B cell (primary cell): ENCODE measurements around the gene NOG. TPM values are rescaled to one million over a fixed set of nuclear protein-coding genes. Genes with fewer than 3 reads are reported as not detected.

Experiments used
- ATAC-seq: fragments of 200-7000 bp; cut with Tn5 transposase; one replicate; pipeline ENCODE4 v1.10.0; 2021; ENCODE audit warnings: low read depth, mild to moderate bottlenecking, moderate number of reproducible peaks, moderate library complexity
- CTCF ChIA-PET: fragments of 350-600 bp; sonication (Branson Sonifier 250); formaldehyde crosslinking; loops from one replicate; lab custom pipeline; 2021; ENCODE audit warnings: antibody characterized with exemption, inconsistent platforms; lab: Charles Lee
- POLR2A ChIA-PET: fragments of 350-600 bp; sonication (Branson Sonifier 250); formaldehyde crosslinking; loops from one replicate; lab custom pipeline; 2021; ENCODE audit warnings: antibody characterized with exemption; lab: Charles Lee
- DNase-seq: peaks from one replicate; pipeline ENCODE4 v3.0.0; 2013
- H2AFZ ChIP-seq: 2 replicates; pipeline ENCODE4 v1.6.1; 2012; ENCODE audit warnings: mild to moderate bottlenecking, low read depth, low read length; ENCODE audit not compliant: insufficient read depth, poor library complexity, severe bottlenecking
- H3K27ac ChIP-seq, 2 donors: 1 replicate in 1 of 2; 2 replicates in 1 of 2; pipeline ENCODE4 v1.5.1; 2012 to 2013; ENCODE audit warnings: low read length in 2 of 2, mild to moderate bottlenecking in 2 of 2, moderate library complexity in 1 of 2
- H3K27me3 ChIP-seq, 4 experiments: fragments of 200-600 bp in 1 of 4; sonication (generic) in 1 of 4; replicated peaks in 1 of 4; 1 replicate in 2 of 4; 2 replicates in 2 of 4; pipeline versions ENCODE4 v1.6.1 to v1.7.0; 2013 to 2016; ENCODE audit warnings: low read length in 3 of 4, mild to moderate bottlenecking in 2 of 4, mixed read lengths in 1 of 4, moderate library complexity in 1 of 4; ENCODE audit not compliant: insufficient read depth in 4 of 4, control insufficient read depth in 3 of 4; ENCODE audit errors: control extremely low read depth in 1 of 4
- H3K36me3 ChIP-seq, 2 experiments: replicated peaks in 1 of 2; 1 replicate in 1 of 2; 2 replicates in 1 of 2; pipeline versions ENCODE4 v1.6.1 to v1.7.1; 2013; ENCODE audit warnings: low read length in 1 of 2; ENCODE audit not compliant: insufficient read depth in 2 of 2, control insufficient read depth in 1 of 2; ENCODE audit errors: control extremely low read depth in 1 of 2, extremely low read depth in 1 of 2
- H3K4me1 ChIP-seq, 2 donors: fragments of 200-600 bp in 1 of 2; sonication (generic) in 1 of 2; 1 replicate in 1 of 2; 2 replicates in 1 of 2; pipeline versions ENCODE4 v1.5.1 to v1.6.1; 2013 to 2017; ENCODE audit warnings: low read length in 2 of 2; ENCODE audit not compliant: control insufficient read depth in 2 of 2, insufficient read depth in 2 of 2
- H3K4me2 ChIP-seq: replicated peaks from 2 replicates; pipeline ENCODE3; 2012; ENCODE audit warnings: mild to moderate bottlenecking, low read depth, low read length; ENCODE audit not compliant: poor library complexity, severe bottlenecking
- H3K4me3 ChIP-seq, 5 experiments: fragments of 200-600 bp in 1 of 5; sonication (generic) in 1 of 5; 1 replicate in 3 of 5; 2 replicates in 2 of 5; pipeline versions ENCODE4 v1.5.1 to v1.7.0; 2011 to 2016; ENCODE audit warnings: low read length in 4 of 5, mild to moderate bottlenecking in 4 of 5, low read depth in 2 of 5, control low read depth in 1 of 5, moderate library complexity in 1 of 5; ENCODE audit not compliant: insufficient read depth in 1 of 5; ENCODE audit errors: control extremely low read depth in 1 of 5, extremely low read depth in 1 of 5
- H3K79me2 ChIP-seq: fragments of 200-600 bp; sonication (generic); one replicate; pipeline ENCODE4 v1.6.0; 2016; ENCODE audit warnings: low read length; ENCODE audit not compliant: control insufficient read depth, insufficient read depth
- H3K9ac ChIP-seq: fragments of 200-600 bp; sonication (generic); 2 replicates; pipeline ENCODE4 v1.6.1; 2017; ENCODE audit warnings: mild to moderate bottlenecking, low read length, moderate library complexity
- H3K9me3 ChIP-seq, 3 donors: one replicate each; pipeline versions ENCODE4 v1.6.1 to v1.7.1; 2013; ENCODE audit warnings: low read length in 2 of 3; ENCODE audit not compliant: control insufficient read depth in 2 of 3, insufficient read depth in 1 of 3; ENCODE audit errors: control extremely low read depth in 1 of 3
- H4K20me1 ChIP-seq: 2 replicates; pipeline ENCODE4 v1.6.0; 2012; ENCODE audit warnings: mild to moderate bottlenecking, low read length; ENCODE audit not compliant: insufficient read depth, control insufficient read depth, poor library complexity, severe bottlenecking
- H3K27ac Mint-ChIP-seq: one replicate; pipeline ENCODE4 v1.8.0; 2021; ENCODE audit warnings: mixed read lengths
- H3K27me3 Mint-ChIP-seq: one replicate; pipeline ENCODE4 v1.8.0; 2021; ENCODE audit warnings: mixed read lengths
- H3K4me1 Mint-ChIP-seq: one replicate; pipeline ENCODE4 v1.8.0; 2021; ENCODE audit warnings: mixed read lengths
- H3K4me3 Mint-ChIP-seq: one replicate; pipeline ENCODE4 v1.8.0; 2021; ENCODE audit warnings: mixed read lengths
- H3K9me3 Mint-ChIP-seq: one replicate; pipeline ENCODE4 v1.8.0; 2022; ENCODE audit warnings: mixed read lengths; ENCODE audit not compliant: insufficient read depth
- EZH2 ChIP-seq: IDR thresholded peaks from 2 replicates; pipeline ENCODE4 v1.6.1; 2012; ENCODE audit warnings: borderline replicate concordance, low read depth, mild to moderate bottlenecking, moderate library complexity, low read length; ENCODE audit not compliant: insufficient read depth, poor library complexity, severe bottlenecking
- WGBS: methylation state at CpG from one replicate; pipeline ENCODE4 v1.1.5; 2013; ENCODE audit warnings: missing lambda C conversion rate; ENCODE audit not compliant: insufficient coverage; 5-methylcytosine and 5-hydroxymethylcytosine counted together
- intact Hi-C: fragments of 100-400 bp; cut with micrococcal nuclease; formaldehyde crosslinking; loops from one replicate; pipeline ENCODE4 v1.10.0; 2022
- polyA plus RNA-seq: library from polyadenylated mRNA; depleted of rRNA; stranded (reverse); fragments of >200 nt; gene quantifications from 2 replicates; pipeline ENCODE4 v1.2.3, GENCODE V29; 2012
- total RNA-seq, 2 donors: library from RNA; stranded (reverse); fragments of 120-200 nt in 1 of 2; gene quantifications; 1 replicate in 1 of 2; 2 replicates in 1 of 2; pipeline versions ENCODE4 v1.2.3 to v1.2.4, GENCODE V29; 2013 to 2022
- TF ChIP-seq, protein P1 (sequence below): fragments of 200-600 bp; IDR thresholded peaks from one replicate; pipeline ENCODE4 v1.8.0; 2022; ENCODE audit warnings: antibody characterized with exemption, mild to moderate bottlenecking

NOG gene
- total and polyA plus RNA-seq, 2 donors (not counting 1 experiment from before 2014, with no cell fraction given) = not detected

DNA sequence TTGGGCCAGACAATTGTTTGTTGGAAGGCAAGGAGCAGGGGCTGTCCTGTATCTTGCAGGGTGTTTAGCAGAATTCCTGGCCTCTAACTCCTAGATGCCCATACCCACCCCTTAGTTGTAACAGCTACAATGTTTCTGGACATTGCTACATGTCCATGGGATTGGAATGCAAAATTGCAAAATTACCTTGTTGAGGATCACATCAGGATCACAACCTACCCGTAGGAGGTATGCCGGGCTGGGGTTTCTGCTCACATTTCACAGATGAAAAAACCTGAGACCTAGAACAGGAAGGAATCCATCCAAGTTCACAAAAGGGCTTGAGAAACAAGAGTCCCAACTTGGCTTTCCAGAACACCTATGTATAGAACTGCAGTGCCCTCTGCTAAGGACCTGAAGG, 22.7 kb downstream of the NOG start:
- H3K4me3 Mint-ChIP-seq = no peak overlapping the region
- H3K4me1 ChIP-seq = no peaks in the 10 kb centered on the region
- no peak overlapping the region for H3K27ac Mint-ChIP-seq
- H3K4me1 Mint-ChIP-seq = no peaks in the 10 kb centered on the region
- H3K27ac ChIP-seq = no peak overlapping the region
- POLR2A ChIA-PET = no interaction called here
- H4K20me1 ChIP-seq = no peaks in the 10 kb centered on the region
- H3K79me2 ChIP-seq = no peaks in the 10 kb centered on the region
- H3K27me3 ChIP-seq = no peaks in the 10 kb centered on the region
- H3K36me3 ChIP-seq = no peaks in the 10 kb centered on the region
- intact Hi-C loops = no loop called here
- H3K27me3 Mint-ChIP-seq = peaks cover 10% of the 10 kb centered on the region
- 100% methylated on average over 2 of the region's 2 CpGs for WGBS
- CTCF ChIA-PET = no interaction called here
- TF ChIP-seq, protein P1, sequence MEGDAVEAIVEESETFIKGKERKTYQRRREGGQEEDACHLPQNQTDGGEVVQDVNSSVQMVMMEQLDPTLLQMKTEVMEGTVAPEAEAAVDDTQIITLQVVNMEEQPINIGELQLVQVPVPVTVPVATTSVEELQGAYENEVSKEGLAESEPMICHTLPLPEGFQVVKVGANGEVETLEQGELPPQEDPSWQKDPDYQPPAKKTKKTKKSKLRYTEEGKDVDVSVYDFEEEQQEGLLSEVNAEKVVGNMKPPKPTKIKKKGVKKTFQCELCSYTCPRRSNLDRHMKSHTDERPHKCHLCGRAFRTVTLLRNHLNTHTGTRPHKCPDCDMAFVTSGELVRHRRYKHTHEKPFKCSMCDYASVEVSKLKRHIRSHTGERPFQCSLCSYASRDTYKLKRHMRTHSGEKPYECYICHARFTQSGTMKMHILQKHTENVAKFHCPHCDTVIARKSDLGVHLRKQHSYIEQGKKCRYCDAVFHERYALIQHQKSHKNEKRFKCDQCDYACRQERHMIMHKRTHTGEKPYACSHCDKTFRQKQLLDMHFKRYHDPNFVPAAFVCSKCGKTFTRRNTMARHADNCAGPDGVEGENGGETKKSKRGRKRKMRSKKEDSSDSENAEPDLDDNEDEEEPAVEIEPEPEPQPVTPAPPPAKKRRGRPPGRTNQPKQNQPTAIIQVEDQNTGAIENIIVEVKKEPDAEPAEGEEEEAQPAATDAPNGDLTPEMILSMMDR = no peak
- no peak for TF ChIP-seq EZH2
- H2AFZ ChIP-seq = no peak overlapping the region
- no peaks in the 10 kb centered on the region for H3K9me3 Mint-ChIP-seq
- H3K4me3 ChIP-seq = no peak overlapping the region
- ATAC-seq (no peak), DNase-seq (no peak)
- H3K9ac ChIP-seq = no peak overlapping the region
- no peaks in the 10 kb centered on the region for H3K9me3 ChIP-seq
- no peak overlapping the region for H3K4me2 ChIP-seq

DNA sequence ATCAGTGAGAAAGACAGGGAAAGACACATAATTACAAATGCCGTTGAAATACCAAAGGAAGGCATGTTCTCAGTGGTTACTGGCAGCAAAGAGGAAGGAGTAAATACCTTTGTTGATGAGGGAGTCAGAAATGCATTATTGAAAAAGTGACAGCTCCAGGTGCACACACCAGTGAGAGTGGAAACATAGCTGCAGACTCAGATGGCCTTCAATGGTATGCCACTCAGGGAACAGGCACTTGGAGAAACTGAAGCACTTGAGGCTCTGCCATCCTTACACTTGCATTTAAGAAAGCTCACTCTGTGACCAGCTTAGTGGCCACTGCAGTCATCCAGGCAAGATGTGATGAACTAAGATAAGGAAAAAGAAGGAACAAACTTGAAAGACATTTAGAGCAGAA, 29.9 kb downstream of the NOG start:
- WGBS = 33% methylated on average over 1 of the region's 1 CpG
- Histone ChIP-seq H2AFZ (no peak overlapping the region), H3K27me3 (no peaks in the 10 kb centered on the region), H3K4me2 (no peak overlapping the region), H4K20me1 (no peaks in the 10 kb centered on the region), H3K4me1 (no peaks in the 10 kb centered on the region), H3K4me3 (no peak overlapping the region), H3K36me3 (no peaks in the 10 kb centered on the region), H3K9me3 (no peaks in the 10 kb centered on the region), H3K9ac (no peak overlapping the region), H3K27ac (no peak overlapping the region), H3K79me2 (no peaks in the 10 kb centered on the region)
- no peaks in the 10 kb centered on the region for H3K4me1 Mint-ChIP-seq
- H3K4me3 Mint-ChIP-seq = no peak overlapping the region
- ChIA-PET CTCF (no interaction called here), POLR2A (no interaction called here)
- H3K27me3 Mint-ChIP-seq = peaks cover 21% of the 10 kb centered on the region
- DNase-seq (no peak), ATAC-seq (no peak)
- intact Hi-C loops = no loop called here
- H3K27ac Mint-ChIP-seq = no peak overlapping the region
- TF ChIP-seq, protein P1 = no peak
- no peaks in the 10 kb centered on the region for H3K9me3 Mint-ChIP-seq
